Body of pancreas (tissue), 4 donors: ENCODE results near the gene CFAP410. TPM values are rescaled to one million over a fixed set of nuclear protein-coding genes. Genes with fewer than 3 reads are reported as not detected.
"Not testable (repeated sequence)": the region's sequence is repeated elsewhere in the genome, so short reads cannot be mapped to it uniquely, and the experiment has no call there.

Source experiments
- ATAC-seq: fragments of 150-250 bp; one replicate; pipeline ENCODE4 v1.9.1; 2016
- DNase-seq, 4 donors: peaks; one replicate each; pipeline ENCODE4 v3.0.0-alpha.2; 2019
- H3K27ac ChIP-seq, 4 donors: fragments of 200-600 bp; sonication (generic); 1 replicate in 3 of 4; 2 replicates in 1 of 4; pipeline versions ENCODE4 v1.5.1 to v1.6.1; 2016 to 2019; ENCODE audit warnings: mild to moderate bottlenecking in 1 of 4, mixed read lengths in 1 of 4, moderate library complexity in 1 of 4
- H3K27me3 ChIP-seq, 2 donors: fragments of 200-600 bp; sonication (generic); one replicate each; pipeline ENCODE4 v1.6.0; 2016; ENCODE audit warnings: mild to moderate bottlenecking in 1 of 2
- H3K36me3 ChIP-seq, 2 donors: fragments of 200-600 bp; sonication (generic); replicated peaks in 1 of 2; 2 replicates each; pipeline ENCODE4 v1.5.1; 2016; ENCODE audit warnings: low read depth in 2 of 2; ENCODE audit not compliant: insufficient read depth in 1 of 2
- H3K4me1 ChIP-seq: fragments of 200-600 bp; sonication (generic); one replicate; pipeline ENCODE4 v1.6.0; 2016
- H3K4me3 ChIP-seq, 2 donors: fragments of 200-600 bp; sonication (generic); 1 replicate in 1 of 2; 2 replicates in 1 of 2; pipeline ENCODE4 v1.5.1; 2016 to 2019
- H3K9me3 ChIP-seq, 3 donors: fragments of 200-600 bp; sonication (generic); 1 replicate in 2 of 3; 2 replicates in 1 of 3; pipeline ENCODE4 v1.5.1; 2016
- POLR2A ChIP-seq, 3 donors: fragments of 450-650 bp; IDR thresholded peaks; one replicate each; pipeline ENCODE4 v1.6.1; 2016; ENCODE audit warnings: antibody characterized with exemption in 3 of 3, mild to moderate bottlenecking in 2 of 3
- WGBS, 2 donors: methylation state at CpG; one replicate each; pipeline ENCODE4 v1.1.5; 2017; 5-methylcytosine and 5-hydroxymethylcytosine counted together
- intact Hi-C: fragments of 100-400 bp; cut with DNase I; formaldehyde crosslinking; loops from one replicate; pipeline ENCODE4 v1.15.1; 2023
- total RNA-seq, 2 donors: library from RNA; depleted of rRNA; stranded (reverse); fragments of >200 nt; gene quantifications; one replicate each; pipeline ENCODE4 v1.1.0, GENCODE V29; 2016
- TF ChIP-seq, protein P1 (sequence below), 7 experiments: fragments of 450-650 bp in 4 of 7; fragments of 200-600 bp in 3 of 7; sonication (generic) in 3 of 7; IDR thresholded peaks; one replicate each; pipeline ENCODE4 v1.5.1; 2016 to 2019; ENCODE audit warnings: antibody characterized with exemption in 7 of 7

The CFAP410 gene
- total RNA-seq, 2 donors from 2014 or later, result 24.6 to 43.8 TPM

DNA sequence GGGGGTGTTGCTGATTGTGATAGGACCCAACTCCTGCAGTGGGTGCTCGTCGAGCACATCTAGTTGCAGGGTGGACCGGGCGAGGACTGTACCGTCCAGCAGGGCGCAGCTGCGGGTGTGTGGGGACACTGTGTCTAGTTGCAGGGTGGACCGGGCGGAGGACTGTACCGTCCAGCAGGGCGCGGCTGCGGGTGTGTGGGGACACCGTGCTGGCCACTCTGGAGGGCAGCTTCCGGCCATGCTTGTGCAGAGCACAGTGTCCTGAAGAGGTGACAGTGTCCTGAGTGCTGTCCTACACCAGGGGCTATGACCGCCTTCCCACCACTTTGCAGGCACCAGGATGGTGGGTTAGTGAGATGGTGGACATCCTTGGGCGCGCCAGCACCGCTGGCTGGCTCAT lies 9.7 kb upstream of the CFAP410 start:
- intact Hi-C loops, result no loop called here
- no peak overlapping the region for H3K27ac ChIP-seq
- H3K36me3 ChIP-seq, result no peaks in the 10 kb centered on the region
- no peak overlapping the region for H3K4me3 ChIP-seq
- ATAC-seq (no peak), DNase-seq (no peak)
- peaks cover 0 to 7% of the 10 kb centered on the region in 2 donors for H3K27me3 ChIP-seq
- TF ChIP-seq, protein P1, sequence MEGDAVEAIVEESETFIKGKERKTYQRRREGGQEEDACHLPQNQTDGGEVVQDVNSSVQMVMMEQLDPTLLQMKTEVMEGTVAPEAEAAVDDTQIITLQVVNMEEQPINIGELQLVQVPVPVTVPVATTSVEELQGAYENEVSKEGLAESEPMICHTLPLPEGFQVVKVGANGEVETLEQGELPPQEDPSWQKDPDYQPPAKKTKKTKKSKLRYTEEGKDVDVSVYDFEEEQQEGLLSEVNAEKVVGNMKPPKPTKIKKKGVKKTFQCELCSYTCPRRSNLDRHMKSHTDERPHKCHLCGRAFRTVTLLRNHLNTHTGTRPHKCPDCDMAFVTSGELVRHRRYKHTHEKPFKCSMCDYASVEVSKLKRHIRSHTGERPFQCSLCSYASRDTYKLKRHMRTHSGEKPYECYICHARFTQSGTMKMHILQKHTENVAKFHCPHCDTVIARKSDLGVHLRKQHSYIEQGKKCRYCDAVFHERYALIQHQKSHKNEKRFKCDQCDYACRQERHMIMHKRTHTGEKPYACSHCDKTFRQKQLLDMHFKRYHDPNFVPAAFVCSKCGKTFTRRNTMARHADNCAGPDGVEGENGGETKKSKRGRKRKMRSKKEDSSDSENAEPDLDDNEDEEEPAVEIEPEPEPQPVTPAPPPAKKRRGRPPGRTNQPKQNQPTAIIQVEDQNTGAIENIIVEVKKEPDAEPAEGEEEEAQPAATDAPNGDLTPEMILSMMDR (IDR thresholded peaks at IDR 0.05), result no peak
- TF ChIP-seq POLR2A (IDR thresholded peaks at IDR 0.05), result no peak
- no peaks in the 10 kb centered on the region for H3K9me3 ChIP-seq
- no peaks in the 10 kb centered on the region for H3K4me1 ChIP-seq
- 79% methylated on average over 19 of the region's 19 CpGs; no CpG with 5 or more reads in 1 of the 2 donors for WGBS, 2 donors

DNA sequence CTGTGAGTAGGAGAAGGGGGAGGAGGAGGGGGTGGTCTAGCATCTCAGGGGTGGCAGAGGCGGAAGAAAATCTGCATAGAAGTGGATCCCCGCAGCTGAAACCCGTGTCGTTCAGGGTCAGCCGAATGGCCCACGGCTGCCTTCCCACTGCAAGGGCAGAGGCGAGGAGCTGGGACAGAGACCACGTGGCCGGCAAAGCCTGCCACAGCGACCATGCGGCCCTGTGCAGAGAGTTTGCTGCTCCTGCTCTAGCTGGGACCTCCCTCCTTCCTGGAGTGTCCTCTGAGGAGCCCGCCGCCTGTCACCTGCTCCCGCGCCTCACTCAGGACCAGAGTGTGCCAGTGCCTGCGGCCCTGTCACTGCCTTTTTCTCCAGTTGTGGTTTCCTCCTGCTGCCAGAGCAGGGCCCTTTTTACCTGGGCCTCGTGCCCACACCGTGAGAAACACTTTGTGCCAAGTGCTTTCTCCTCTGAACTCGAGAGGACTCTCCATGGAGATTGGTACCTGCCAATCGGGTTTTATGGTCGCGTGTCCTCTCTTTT lies 8.8 kb upstream of the CFAP410 start:
- 42 to 57% methylated on average over 17 to 22 of the region's 22 CpGs for WGBS, 2 donors
- Histone ChIP-seq H3K9me3 (no peaks in the 10 kb centered on the region), H3K36me3 (no peaks in the 10 kb centered on the region), H3K4me1 (no peaks in the 10 kb centered on the region), H3K27me3 (peaks cover 0 to 7% of the 10 kb centered on the region in 2 donors), H3K4me3 (no peak overlapping the region), H3K27ac (no peak overlapping the region)
- ATAC-seq, result no peak
- DNase-seq, result no peak
- intact Hi-C loops, result no loop called here
- TF ChIP-seq, protein P1 (IDR thresholded peaks at IDR 0.05), result no peak
- TF ChIP-seq POLR2A (IDR thresholded peaks at IDR 0.05), result no peak

DNA sequence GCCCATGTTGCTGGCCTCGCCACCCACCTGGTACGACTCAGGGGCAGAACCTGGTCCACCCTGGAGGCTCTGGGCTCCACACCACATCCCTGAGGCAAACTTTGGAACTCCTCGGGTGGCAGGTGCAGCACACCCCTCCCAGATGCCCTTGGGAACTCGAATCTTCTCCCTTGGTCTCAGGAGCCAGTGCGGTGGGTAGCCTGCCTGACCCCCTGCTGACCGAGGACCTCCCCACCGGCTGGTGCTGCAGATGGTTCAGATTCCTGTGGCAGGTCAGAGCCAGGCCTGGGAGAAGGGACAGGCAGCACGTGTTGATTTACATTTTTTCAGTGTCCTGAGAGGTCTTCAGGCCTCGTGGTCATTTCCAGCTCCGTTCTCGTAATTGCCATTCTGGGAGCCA lies 6.3 kb upstream of the CFAP410 start:
- H3K4me1 ChIP-seq, result no peaks in the 10 kb centered on the region
- TF ChIP-seq POLR2A (IDR thresholded peaks at IDR 0.05), result no peak
- H3K27ac ChIP-seq, result no peak overlapping the region
- intact Hi-C loops, result no loop called here
- H3K36me3 ChIP-seq, result no peaks in the 10 kb centered on the region
- ATAC-seq (no peak), DNase-seq (no peak)
- 43 to 74% methylated on average over 5 to 11 of the region's 11 CpGs for WGBS, 2 donors
- no peaks in the 10 kb centered on the region for H3K9me3 ChIP-seq
- H3K4me3 ChIP-seq, result no peak overlapping the region
- H3K27me3 ChIP-seq, result no peaks in the 10 kb centered on the region

DNA sequence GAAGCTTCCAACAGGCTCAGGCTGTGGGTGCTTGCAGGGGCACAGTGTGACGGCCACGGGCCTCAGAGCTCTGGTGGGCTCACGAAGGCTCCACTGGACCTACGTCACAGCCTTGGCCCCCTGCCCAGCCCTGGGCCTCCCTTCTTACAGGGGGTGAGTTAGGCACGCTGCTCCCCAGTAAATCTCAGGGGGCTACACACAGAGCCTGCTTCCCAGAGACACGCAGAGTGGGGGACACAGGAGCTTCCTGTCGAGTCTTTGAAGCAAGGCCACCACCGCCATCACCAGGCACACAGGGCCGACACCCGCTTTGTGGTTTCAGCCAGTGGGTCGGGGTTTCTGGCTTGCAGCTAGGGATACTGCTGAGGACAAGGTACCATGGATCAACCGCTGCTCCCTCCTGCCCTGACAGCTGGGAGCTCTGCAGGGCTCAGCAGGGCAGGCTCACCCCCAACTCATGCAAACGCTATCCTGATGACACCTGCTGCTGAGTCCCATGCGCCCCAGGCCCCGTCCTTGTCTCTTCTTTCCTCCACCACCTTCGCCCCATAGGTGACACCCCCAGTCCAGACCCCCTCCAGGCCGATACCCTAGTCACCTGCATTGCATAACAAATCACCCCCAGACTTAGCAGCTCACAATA lies 5.5 kb upstream of the CFAP410 start:
- TF ChIP-seq, protein P1 (IDR thresholded peaks at IDR 0.05), result no peak
- no peak for TF ChIP-seq POLR2A (IDR thresholded peaks at IDR 0.05)
- WGBS, 2 donors, result 62 to 76% methylated on average over 9 to 17 of the region's 17 CpGs
- no peak for ATAC-seq

DNA sequence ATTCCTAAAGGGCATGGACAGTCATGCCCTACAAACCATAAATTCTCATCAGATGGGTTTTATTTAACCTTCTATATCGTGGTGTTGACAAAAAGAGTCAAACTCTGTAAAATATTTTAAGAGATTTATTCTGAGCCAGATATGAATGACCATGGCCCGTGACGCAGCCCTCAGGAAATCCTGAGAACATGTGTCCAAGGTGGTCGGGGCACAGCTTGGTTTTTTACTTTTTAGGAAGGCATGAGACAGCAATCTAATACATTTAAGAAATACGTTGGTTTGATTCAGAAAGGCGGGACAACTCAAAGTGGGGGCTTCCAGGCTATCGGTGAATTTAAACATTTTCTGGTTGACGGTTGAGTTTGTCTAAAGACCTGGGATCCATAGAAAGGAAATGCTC lies 3.8 kb upstream of the CFAP410 start:
- H3K4me3 ChIP-seq, H3K27me3 ChIP-seq, ATAC-seq, H3K27ac ChIP-seq, DNase-seq, H3K9me3 ChIP-seq, intact Hi-C loops, H3K36me3 ChIP-seq: not testable (repeated sequence)
- peaks cover 13% of the 10 kb centered on the region for H3K4me1 ChIP-seq
- 63 to 75% methylated on average over 8 of the region's 8 CpGs for WGBS, 2 donors

More for the DNA sequence above, 5.5 kb upstream of the CFAP410 start:
- Histone ChIP-seq H3K27ac (no peak overlapping the region), H3K36me3 (no peaks in the 10 kb centered on the region), H3K27me3 (no peaks in the 10 kb centered on the region), H3K9me3 (no peaks in the 10 kb centered on the region), H3K4me1 (peaks cover 6% of the 10 kb centered on the region), H3K4me3 (no peak overlapping the region)
- intact Hi-C loops, result no loop called here
- no peak for DNase-seq

DNA sequence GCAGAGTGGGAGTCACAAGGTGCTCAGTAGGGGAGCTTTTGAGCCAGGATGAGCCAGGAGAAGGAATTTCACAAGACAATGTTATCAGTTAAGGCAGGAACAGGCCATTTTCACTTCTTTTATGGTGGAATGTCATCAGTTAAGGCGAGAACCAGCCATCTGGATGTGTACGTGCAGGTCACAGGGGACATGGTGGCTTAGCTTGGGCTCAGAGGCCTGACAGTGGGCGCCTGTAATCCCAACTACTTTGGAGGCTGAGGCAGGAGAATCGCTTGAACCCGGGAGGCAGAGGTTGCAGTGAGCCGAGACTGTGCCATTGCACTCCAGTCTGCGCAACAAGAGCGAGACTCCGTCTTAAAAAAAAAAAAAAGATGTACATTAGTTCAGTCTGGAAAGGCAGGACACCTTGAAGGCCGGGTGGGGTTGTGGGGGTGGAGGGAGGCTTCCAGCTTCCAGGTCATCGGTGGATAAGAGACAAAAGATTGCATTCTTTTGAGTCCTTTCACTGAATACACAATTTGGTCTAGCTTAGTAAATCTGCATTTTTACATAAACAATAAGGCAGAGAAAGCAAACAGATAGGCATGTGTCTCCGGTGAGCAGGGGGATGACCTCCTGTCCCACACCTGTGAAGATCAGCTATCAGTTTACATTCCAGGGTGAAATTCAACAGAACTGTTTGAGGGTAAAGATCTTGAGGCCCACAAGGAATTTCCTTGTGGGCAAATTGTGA lies 2.7 kb upstream of the CFAP410 start:
- intact Hi-C loops, H3K36me3 ChIP-seq: not testable (repeated sequence)
- 52 to 58% methylated on average over 12 of the region's 12 CpGs for WGBS, 2 donors

More for the DNA sequence above, 2.7 kb upstream of the CFAP410 start:
- ATAC-seq, H3K27me3 ChIP-seq, H3K9me3 ChIP-seq, H3K27ac ChIP-seq, DNase-seq, H3K4me3 ChIP-seq: not testable (repeated sequence)
- peaks cover 16% of the 10 kb centered on the region for H3K4me1 ChIP-seq
